Glutamatergic neuron (in vitro differentiated cells): ENCODE measurements around the gene EPHA3. TPM values are rescaled to one million over a fixed set of nuclear protein-coding genes. Genes with fewer than 3 reads are reported as not detected.

Experiments used
- DNase-seq: peaks from one replicate; pipeline ENCODE4 v3.0.0; 2022
- H3K27ac Mint-ChIP-seq: one replicate; pipeline ENCODE4 v1.8.0; 2020; ENCODE audit warnings: mild to moderate bottlenecking, mixed read lengths, inconsistent platforms; ENCODE audit not compliant: unreplicated experiment
- H3K27me3 Mint-ChIP-seq: one replicate; pipeline ENCODE4 v1.8.0; 2020; ENCODE audit warnings: mild to moderate bottlenecking, moderate library complexity, mixed read lengths, inconsistent platforms; ENCODE audit not compliant: unreplicated experiment
- H3K36me3 Mint-ChIP-seq: one replicate; pipeline ENCODE4 v1.8.0; 2020; ENCODE audit warnings: mild to moderate bottlenecking, mixed read lengths, inconsistent platforms; ENCODE audit not compliant: unreplicated experiment
- H3K4me1 Mint-ChIP-seq: one replicate; pipeline ENCODE4 v1.8.0; 2020; ENCODE audit warnings: mild to moderate bottlenecking, low read depth, mixed read lengths, inconsistent platforms; ENCODE audit not compliant: unreplicated experiment
- H3K4me3 Mint-ChIP-seq: one replicate; pipeline ENCODE4 v1.8.0; 2020; ENCODE audit warnings: mild to moderate bottlenecking, mixed read lengths, inconsistent platforms; ENCODE audit not compliant: unreplicated experiment
- H3K9me3 Mint-ChIP-seq: one replicate; pipeline ENCODE4 v1.8.0; 2020; ENCODE audit warnings: mild to moderate bottlenecking, moderate library complexity, mixed read lengths, inconsistent platforms; ENCODE audit not compliant: unreplicated experiment
- CTCF ChIP-seq: fragments of 200-600 bp; sonication (generic); IDR thresholded peaks from one replicate; pipeline ENCODE4 v1.5.0; 2021; ENCODE audit not compliant: partially characterized antibody, unreplicated experiment
- total RNA-seq: library from RNA; stranded (reverse); fragmentation: NEBNext Ultra II Directional; extraction: Animal tissue kit (Norgen Biotek cat#: 25700); gene quantifications from one replicate; pipeline ENCODE4 v1.2.1, GENCODE V29; 2021; ENCODE audit not compliant: unreplicated experiment

Gene EPHA3
- total RNA-seq, 1 donor from 2014 or later = 9.9 TPM

GRCh38 chr3:89184151-89184995, 77.0 kb downstream of the EPHA3 start:
- H3K27me3 Mint-ChIP-seq = no peaks in the 10 kb centered on the region
- no peak overlapping the region for H3K4me3 Mint-ChIP-seq
- no peak for DNase-seq
- H3K36me3 Mint-ChIP-seq = no peaks in the 10 kb centered on the region
- H3K27ac Mint-ChIP-seq = no peak overlapping the region
- peaks cover 9% of the 10 kb centered on the region for H3K4me1 Mint-ChIP-seq
- no peak for TF ChIP-seq CTCF
- H3K9me3 Mint-ChIP-seq = no peaks in the 10 kb centered on the region

- no peaks in the 10 kb centered on the region for H3K27me3 Mint-ChIP-seq
- H3K27ac Mint-ChIP-seq = no peak overlapping the region
- TF ChIP-seq CTCF = no peak
- H3K9me3 Mint-ChIP-seq = no peaks in the 10 kb centered on the region
- H3K4me1 Mint-ChIP-seq = peaks cover 6% of the 10 kb centered on the region
- DNase-seq = no peak
- no peak overlapping the region for H3K4me3 Mint-ChIP-seq
- H3K36me3 Mint-ChIP-seq = no peaks in the 10 kb centered on the region
These were observed 79.0 kb downstream of the EPHA3 start for GRCh38 chr3:89186456-89186855.

GRCh38 chr3:89198591-89198990, 91.2 kb downstream of the EPHA3 start:
- Mint-ChIP-seq H3K27ac (no peak overlapping the region), H3K4me3 (no peak overlapping the region), H3K9me3 (no peaks in the 10 kb centered on the region), H3K4me1 (no peaks in the 10 kb centered on the region), H3K36me3 (no peaks in the 10 kb centered on the region), H3K27me3 (no peaks in the 10 kb centered on the region)
- no peak for TF ChIP-seq CTCF
- DNase-seq = no peak

- no peak overlapping the region for H3K27ac Mint-ChIP-seq
- no peak overlapping the region for H3K4me3 Mint-ChIP-seq
- peaks cover 1% of the 10 kb centered on the region for H3K27me3 Mint-ChIP-seq
- peaks cover 6% of the 10 kb centered on the region for H3K4me1 Mint-ChIP-seq
- H3K36me3 Mint-ChIP-seq = no peaks in the 10 kb centered on the region
- DNase-seq = no peak
- H3K9me3 Mint-ChIP-seq = peaks cover 2% of the 10 kb centered on the region
- no peak for TF ChIP-seq CTCF
These were observed 105.2 kb downstream of the EPHA3 start for GRCh38 chr3:89212619-89213018.

- Mint-ChIP-seq H3K27ac (no peak overlapping the region), H3K9me3 (no peaks in the 10 kb centered on the region), H3K4me3 (no peak overlapping the region), H3K27me3 (no peaks in the 10 kb centered on the region), H3K4me1 (peaks cover 7% of the 10 kb centered on the region), H3K36me3 (peaks cover 5% of the 10 kb centered on the region)
- DNase-seq = no peak
- no peak for TF ChIP-seq CTCF
These were observed 108.8 kb downstream of the EPHA3 start for GRCh38 chr3:89216016-89216739.
